Calu3 (cell line): ENCODE results near the gene CYP2C18. TPM values are rescaled to one million over a fixed set of nuclear protein-coding genes. Genes with fewer than 3 reads are reported as not detected.

Experiments used
- BruUV-seq: library from RNA; stranded (reverse); fragments of 400-500 nt; replicated peaks from 2 replicates; lab custom pipeline; 2021; lab: Mats Ljungman, UMichigan
- CTCF ChIA-PET: fragments of 300-600 bp; sonication (Branson Sonifier 250); formaldehyde crosslinking; loops from one replicate; lab custom pipeline; 2022; ENCODE audit warnings: antibody characterized with exemption; lab: Charles Lee
- DNase-seq: peaks from one replicate; pipeline ENCODE4 v3.0.0; 2022
- H3K27ac Mint-ChIP-seq: one replicate; pipeline ENCODE4 v1.8.0; 2022; ENCODE audit warnings: mixed read lengths; ENCODE audit not compliant: unreplicated experiment
- H3K27me3 Mint-ChIP-seq: one replicate; pipeline ENCODE4 v1.8.0; 2022; ENCODE audit warnings: mixed read lengths; ENCODE audit not compliant: unreplicated experiment
- H3K36me3 Mint-ChIP-seq: one replicate; pipeline ENCODE4 v1.8.0; 2022; ENCODE audit warnings: mild to moderate bottlenecking, moderate library complexity, mixed read lengths; ENCODE audit not compliant: insufficient read depth, unreplicated experiment
- H3K4me1 Mint-ChIP-seq: one replicate; pipeline ENCODE4 v1.8.0; 2022; ENCODE audit warnings: mild to moderate bottlenecking, low read depth, mixed read lengths; ENCODE audit not compliant: unreplicated experiment
- H3K4me3 Mint-ChIP-seq: one replicate; pipeline ENCODE4 v1.8.0; 2022; ENCODE audit warnings: mild to moderate bottlenecking, low read depth, moderate library complexity, mixed read lengths; ENCODE audit not compliant: unreplicated experiment
- H3K9me3 Mint-ChIP-seq: one replicate; pipeline ENCODE4 v1.8.0; 2022; ENCODE audit warnings: low read depth, mixed read lengths; ENCODE audit not compliant: unreplicated experiment
- intact Hi-C: fragments of 100-400 bp; cut with micrococcal nuclease; formaldehyde crosslinking; loops from one replicate; pipeline ENCODE4 v1.10.0; 2022; ENCODE audit not compliant: unreplicated experiment
- total RNA-seq: library from RNA; stranded (reverse); gene quantifications from 2 replicates; pipeline ENCODE4 v1.2.3, GENCODE V29; 2022
- TF ChIP-seq, protein P1 (sequence below): fragments of 200-600 bp; IDR thresholded peaks from one replicate; pipeline ENCODE4 v1.8.0; 2022; ENCODE audit warnings: antibody characterized with exemption; ENCODE audit not compliant: unreplicated experiment

Gene CYP2C18
- total RNA-seq, 1 experiment from 2014 or later: 13.0 TPM

DNA sequence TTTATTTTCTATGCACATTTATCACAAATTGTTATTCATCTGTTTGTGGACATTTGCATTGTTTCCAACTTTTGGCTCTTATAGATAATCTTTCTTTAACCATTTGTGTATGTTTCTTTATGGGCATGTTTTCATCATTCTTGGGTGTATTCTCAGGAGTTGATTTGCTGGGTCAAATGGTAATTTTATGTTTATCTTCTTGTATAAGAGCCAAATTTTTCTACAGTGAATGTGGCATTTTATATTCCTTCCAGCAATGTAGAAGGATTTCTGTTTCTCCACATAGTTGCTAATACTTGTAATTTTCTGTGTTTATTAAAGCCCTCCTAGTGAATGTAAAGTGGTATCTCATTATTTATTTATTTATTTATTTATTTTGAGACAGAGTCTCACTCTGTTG is 100.7 kb downstream of the CYP2C18 start:
- Mint-ChIP-seq H3K27ac (no peak overlapping the region), H3K27me3 (no peaks in the 10 kb centered on the region), H3K4me1 (no peaks in the 10 kb centered on the region), H3K4me3 (no peak overlapping the region), H3K36me3 (no peaks in the 10 kb centered on the region), H3K9me3 (peaks cover 3% of the 10 kb centered on the region)
- no peak for DNase-seq
- no TSS peak for BruUV-seq
- TF ChIP-seq, protein P1, sequence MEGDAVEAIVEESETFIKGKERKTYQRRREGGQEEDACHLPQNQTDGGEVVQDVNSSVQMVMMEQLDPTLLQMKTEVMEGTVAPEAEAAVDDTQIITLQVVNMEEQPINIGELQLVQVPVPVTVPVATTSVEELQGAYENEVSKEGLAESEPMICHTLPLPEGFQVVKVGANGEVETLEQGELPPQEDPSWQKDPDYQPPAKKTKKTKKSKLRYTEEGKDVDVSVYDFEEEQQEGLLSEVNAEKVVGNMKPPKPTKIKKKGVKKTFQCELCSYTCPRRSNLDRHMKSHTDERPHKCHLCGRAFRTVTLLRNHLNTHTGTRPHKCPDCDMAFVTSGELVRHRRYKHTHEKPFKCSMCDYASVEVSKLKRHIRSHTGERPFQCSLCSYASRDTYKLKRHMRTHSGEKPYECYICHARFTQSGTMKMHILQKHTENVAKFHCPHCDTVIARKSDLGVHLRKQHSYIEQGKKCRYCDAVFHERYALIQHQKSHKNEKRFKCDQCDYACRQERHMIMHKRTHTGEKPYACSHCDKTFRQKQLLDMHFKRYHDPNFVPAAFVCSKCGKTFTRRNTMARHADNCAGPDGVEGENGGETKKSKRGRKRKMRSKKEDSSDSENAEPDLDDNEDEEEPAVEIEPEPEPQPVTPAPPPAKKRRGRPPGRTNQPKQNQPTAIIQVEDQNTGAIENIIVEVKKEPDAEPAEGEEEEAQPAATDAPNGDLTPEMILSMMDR: no peak
- CTCF ChIA-PET: no interaction called here
- intact Hi-C loops: no loop called here

DNA sequence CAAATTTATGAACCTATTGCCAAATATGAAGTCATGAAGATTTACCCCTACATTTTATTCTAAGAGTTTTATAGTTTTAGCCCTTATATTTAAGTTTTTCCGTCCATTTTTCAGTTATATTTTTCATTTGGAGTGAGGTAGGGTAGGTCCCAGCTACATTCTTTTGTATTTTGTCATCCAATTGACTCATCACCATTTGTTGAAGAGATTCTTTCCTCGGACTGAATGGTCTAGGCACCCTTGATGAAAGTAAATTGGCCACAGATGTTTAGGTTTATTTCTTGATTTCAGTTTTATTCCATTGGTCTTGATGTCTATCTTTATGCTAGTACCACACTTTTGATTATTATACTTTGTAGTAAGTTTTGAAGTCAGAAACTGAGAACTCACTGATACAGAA is 101.7 kb downstream of the CYP2C18 start:
- Mint-ChIP-seq H3K4me1 (no peaks in the 10 kb centered on the region), H3K36me3 (no peaks in the 10 kb centered on the region), H3K4me3 (no peak overlapping the region), H3K27me3 (no peaks in the 10 kb centered on the region), H3K27ac (no peak overlapping the region), H3K9me3 (peaks cover 3% of the 10 kb centered on the region)
- DNase-seq: no peak
- intact Hi-C loops: no loop called here
- BruUV-seq: no TSS peak
- TF ChIP-seq, protein P1: no peak
- CTCF ChIA-PET: no interaction called here

Other genes with a start within 250 kb of the CYP2C18 start
- gene HELLS, start 137.9 kb upstream of the CYP2C18 start, total RNA-seq: 53.5 and 63.3 TPM in 2 replicates
- 3.6 and 4.5 TPM in 2 replicates for gene CYP2C19, start 79.0 kb downstream of the CYP2C18 start, total RNA-seq